Testis (tissue), 2 donors: ENCODE measurements around the gene GLI3.

Experiments
- POLR2A ChIP-seq: fragments of 450-650 bp; IDR thresholded peaks from one replicate; pipeline ENCODE4 v1.6.1; 2017; ENCODE audit warnings: antibody characterized with exemption, mild to moderate bottlenecking, moderate library complexity
- TF ChIP-seq, protein P1 (sequence below), 3 experiments: fragments of 450-650 bp in 2 of 3; fragments of 200-600 bp in 1 of 3; sonication (generic) in 1 of 3; IDR thresholded peaks; one replicate each; pipeline ENCODE4 v1.5.1; 2016 to 2019; ENCODE audit warnings: antibody characterized with exemption in 3 of 3, mild to moderate bottlenecking in 2 of 3, moderate library complexity in 1 of 3

DNA sequence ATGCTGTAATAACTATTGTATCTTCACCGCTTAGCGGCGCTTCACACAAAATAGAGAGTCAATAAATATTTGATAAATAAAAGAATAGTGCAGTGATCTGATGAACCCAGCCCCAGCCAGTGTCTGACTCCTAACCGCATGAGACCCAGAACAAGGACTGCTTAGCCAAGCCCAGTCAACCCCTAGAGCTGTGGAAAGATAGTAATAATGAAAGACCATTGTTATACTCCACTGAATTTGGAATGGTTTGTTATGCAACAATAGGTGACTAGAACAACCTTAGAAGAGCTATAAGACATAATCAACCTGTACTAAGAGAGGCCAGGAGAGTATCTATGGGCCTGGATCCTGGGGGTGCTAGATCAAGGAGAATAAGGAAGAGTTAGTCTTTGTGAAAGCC lies 303.6 kb downstream of the GLI3 start:
- TF ChIP-seq, protein P1, sequence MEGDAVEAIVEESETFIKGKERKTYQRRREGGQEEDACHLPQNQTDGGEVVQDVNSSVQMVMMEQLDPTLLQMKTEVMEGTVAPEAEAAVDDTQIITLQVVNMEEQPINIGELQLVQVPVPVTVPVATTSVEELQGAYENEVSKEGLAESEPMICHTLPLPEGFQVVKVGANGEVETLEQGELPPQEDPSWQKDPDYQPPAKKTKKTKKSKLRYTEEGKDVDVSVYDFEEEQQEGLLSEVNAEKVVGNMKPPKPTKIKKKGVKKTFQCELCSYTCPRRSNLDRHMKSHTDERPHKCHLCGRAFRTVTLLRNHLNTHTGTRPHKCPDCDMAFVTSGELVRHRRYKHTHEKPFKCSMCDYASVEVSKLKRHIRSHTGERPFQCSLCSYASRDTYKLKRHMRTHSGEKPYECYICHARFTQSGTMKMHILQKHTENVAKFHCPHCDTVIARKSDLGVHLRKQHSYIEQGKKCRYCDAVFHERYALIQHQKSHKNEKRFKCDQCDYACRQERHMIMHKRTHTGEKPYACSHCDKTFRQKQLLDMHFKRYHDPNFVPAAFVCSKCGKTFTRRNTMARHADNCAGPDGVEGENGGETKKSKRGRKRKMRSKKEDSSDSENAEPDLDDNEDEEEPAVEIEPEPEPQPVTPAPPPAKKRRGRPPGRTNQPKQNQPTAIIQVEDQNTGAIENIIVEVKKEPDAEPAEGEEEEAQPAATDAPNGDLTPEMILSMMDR (IDR thresholded peaks at IDR 0.05): no peak
- no peak for TF ChIP-seq POLR2A
